ENCODE results near the gene PSMD6. TPM values are rescaled to one million over a fixed set of nuclear protein-coding genes. Genes with fewer than 3 reads are reported as not detected.
A peak's percentile ranks its signal among the peaks of the same experiment; 100 is the strongest.

PSMD6 gene
- total RNA-seq, 2 donors from 2014 or later: 91.3 to 97.3 TPM

DNA sequence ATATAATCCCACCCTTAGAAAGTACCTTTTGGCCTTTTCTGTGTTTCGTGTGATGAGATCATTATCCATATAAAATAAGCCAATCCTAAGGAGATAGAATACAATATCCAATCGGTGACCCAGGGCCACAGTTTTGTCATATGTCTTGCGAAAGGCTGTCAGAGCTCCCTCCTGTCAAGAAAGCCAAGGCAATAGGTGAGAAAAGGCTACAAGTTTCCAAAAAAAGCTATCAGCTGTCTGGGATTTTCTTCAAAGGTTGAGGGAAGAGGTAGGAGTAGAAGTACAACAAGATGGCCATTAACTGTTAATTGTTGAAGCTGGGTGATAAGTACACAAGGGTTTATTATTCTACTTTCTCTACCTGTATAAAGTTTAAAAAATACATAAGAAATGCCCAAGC, 4.0 kb downstream of the PSMD6 start:
- Mint-ChIP-seq H3K27me3 (no peaks in the 10 kb centered on the region), H3K4me1 (peaks cover 34% of the 10 kb centered on the region), H3K4me3 (no peak overlapping the region), H3K36me3 (ENCODE audit: low read depth) (peaks cover 7% of the 10 kb centered on the region), H3K27ac (peak overlapping the region; percentile 4)
- no peak for DNase-seq
- H3K9me3 ChIP-seq (ENCODE audit: control insufficient read depth, low read length, poor library complexity, severe bottlenecking): no peaks in the 10 kb centered on the region
- no peak for ATAC-seq

GRCh38 chr3:64016941-64017620, 6.2 kb downstream of the PSMD6 start:
- H3K27me3 Mint-ChIP-seq: no peaks in the 10 kb centered on the region
- H3K4me1 Mint-ChIP-seq: peaks cover 38% of the 10 kb centered on the region
- peak overlapping the region; percentile 68 for H3K4me3 Mint-ChIP-seq
- DNase-seq (no peak), ATAC-seq (no peak)
- peaks cover 16% of the 10 kb centered on the region for H3K36me3 Mint-ChIP-seq (ENCODE audit: low read depth)
- peak overlapping the region; percentile 75 for H3K27ac Mint-ChIP-seq
- H3K9me3 ChIP-seq (ENCODE audit: control insufficient read depth, low read length, poor library complexity, severe bottlenecking): no peaks in the 10 kb centered on the region

GRCh38 chr3:64011685-64012084, 11.6 kb downstream of the PSMD6 start:
- peaks cover 15% of the 10 kb centered on the region for H3K36me3 Mint-ChIP-seq (ENCODE audit: low read depth)
- ATAC-seq (no peak), DNase-seq (no peak)
- H3K4me1 Mint-ChIP-seq: peaks cover 30% of the 10 kb centered on the region
- H3K9me3 ChIP-seq (ENCODE audit: control insufficient read depth, low read length, poor library complexity, severe bottlenecking): no peaks in the 10 kb centered on the region
- H3K27ac Mint-ChIP-seq: peak overlapping the region; percentile 84
- H3K27me3 Mint-ChIP-seq: no peaks in the 10 kb centered on the region
- H3K4me3 Mint-ChIP-seq: no peak overlapping the region

- H3K4me3 Mint-ChIP-seq: no peak overlapping the region
- H3K9me3 ChIP-seq (ENCODE audit: control insufficient read depth, low read length, poor library complexity, severe bottlenecking): no peaks in the 10 kb centered on the region
- ATAC-seq: no peak
- peak overlapping the region; percentile 84 for H3K27ac Mint-ChIP-seq
- peaks cover 30% of the 10 kb centered on the region for H3K4me1 Mint-ChIP-seq
- peaks cover 15% of the 10 kb centered on the region for H3K36me3 Mint-ChIP-seq (ENCODE audit: low read depth)
- DNase-seq: no peak
- H3K27me3 Mint-ChIP-seq: no peaks in the 10 kb centered on the region
Observed at GRCh38 chr3:64010199-64010598, 13.1 kb downstream of the PSMD6 start.

- Mint-ChIP-seq H3K36me3 (ENCODE audit: low read depth) (peaks cover 15% of the 10 kb centered on the region), H3K27me3 (no peaks in the 10 kb centered on the region), H3K27ac (peak overlapping the region; percentile 84), H3K4me3 (no peak overlapping the region), H3K4me1 (peaks cover 26% of the 10 kb centered on the region)
- DNase-seq (no peak), ATAC-seq (no peak)
- H3K9me3 ChIP-seq (ENCODE audit: control insufficient read depth, low read length, poor library complexity, severe bottlenecking): no peaks in the 10 kb centered on the region
Observed at GRCh38 chr3:64009528-64009927, 13.8 kb downstream of the PSMD6 start.

GRCh38 chr3:64008487-64009351, 14.6 kb downstream of the PSMD6 start:
- Mint-ChIP-seq H3K4me1 (peaks cover 23% of the 10 kb centered on the region), H3K36me3 (ENCODE audit: low read depth) (peaks cover 15% of the 10 kb centered on the region), H3K27me3 (no peaks in the 10 kb centered on the region), H3K27ac (peak overlapping the region; percentile 84), H3K4me3 (no peak overlapping the region)
- no peak for ATAC-seq
- no peaks in the 10 kb centered on the region for H3K9me3 ChIP-seq (ENCODE audit: control insufficient read depth, low read length, poor library complexity, severe bottlenecking)
- no peak for DNase-seq

DNA sequence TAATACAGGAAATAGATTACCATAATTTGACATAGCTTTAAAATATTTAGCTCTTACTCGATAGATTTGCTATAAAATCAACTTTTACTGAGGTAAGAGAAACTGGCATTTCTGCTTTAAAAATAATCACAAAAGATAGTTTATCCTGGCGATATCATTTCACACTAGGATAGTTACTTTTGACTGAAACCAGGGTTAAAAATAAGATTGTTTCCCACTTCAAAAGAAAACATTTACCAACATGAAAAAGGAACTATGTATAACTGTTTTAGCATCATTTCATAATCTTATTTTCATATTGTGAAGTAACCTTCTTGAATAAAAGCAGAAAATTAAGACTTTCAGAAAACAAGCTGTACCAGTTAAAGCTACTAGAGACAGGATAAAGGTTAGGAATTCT, 15.3 kb downstream of the PSMD6 start:
- Mint-ChIP-seq H3K27ac (peak overlapping the region; percentile 11), H3K4me3 (no peak overlapping the region), H3K36me3 (ENCODE audit: low read depth) (peaks cover 14% of the 10 kb centered on the region), H3K4me1 (peaks cover 19% of the 10 kb centered on the region), H3K27me3 (no peaks in the 10 kb centered on the region)
- DNase-seq (no peak), ATAC-seq (no peak)
- no peaks in the 10 kb centered on the region for H3K9me3 ChIP-seq (ENCODE audit: control insufficient read depth, low read length, poor library complexity, severe bottlenecking)

DNA sequence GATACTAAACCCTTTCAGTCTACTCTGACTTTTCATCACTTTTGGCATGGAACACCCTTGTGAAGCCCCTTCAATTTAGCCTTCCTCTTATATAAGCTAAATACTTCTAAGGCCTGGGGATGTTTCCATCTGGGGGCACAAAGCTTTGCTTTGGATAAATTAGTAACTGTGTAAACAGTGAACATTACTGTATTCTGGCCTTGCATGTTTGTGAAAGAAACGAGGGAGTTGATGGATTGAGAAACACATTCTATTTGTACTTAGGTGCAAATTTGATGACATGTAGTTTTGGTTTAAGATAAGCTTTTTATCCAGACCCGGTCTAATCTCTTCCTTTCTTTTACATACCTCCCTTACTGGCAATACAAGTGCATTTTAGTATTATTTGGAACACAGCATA, 19.7 kb downstream of the PSMD6 start:
- no peak for ATAC-seq

GRCh38 chr3:64002233-64002632, 21.1 kb downstream of the PSMD6 start:
- Mint-ChIP-seq H3K27me3 (no peaks in the 10 kb centered on the region), H3K27ac (peak overlapping the region; percentile 2), H3K4me1 (peaks cover 12% of the 10 kb centered on the region), H3K4me3 (peak overlapping the region; percentile 36), H3K36me3 (ENCODE audit: low read depth) (peaks cover 2% of the 10 kb centered on the region)
- DNase-seq: no peak
- no peaks in the 10 kb centered on the region for H3K9me3 ChIP-seq (ENCODE audit: control insufficient read depth, low read length, poor library complexity, severe bottlenecking)
- ATAC-seq: no peak

More for the DNA sequence above, 19.7 kb downstream of the PSMD6 start:
- DNase-seq: no peak
- H3K4me1 Mint-ChIP-seq: peaks cover 9% of the 10 kb centered on the region
- no peaks in the 10 kb centered on the region for H3K27me3 Mint-ChIP-seq
- no peaks in the 10 kb centered on the region for H3K9me3 ChIP-seq (ENCODE audit: control insufficient read depth, low read length, poor library complexity, severe bottlenecking)
- H3K27ac Mint-ChIP-seq: no peak overlapping the region
- peaks cover 2% of the 10 kb centered on the region for H3K36me3 Mint-ChIP-seq (ENCODE audit: low read depth)
- H3K4me3 Mint-ChIP-seq: no peak overlapping the region

DNA sequence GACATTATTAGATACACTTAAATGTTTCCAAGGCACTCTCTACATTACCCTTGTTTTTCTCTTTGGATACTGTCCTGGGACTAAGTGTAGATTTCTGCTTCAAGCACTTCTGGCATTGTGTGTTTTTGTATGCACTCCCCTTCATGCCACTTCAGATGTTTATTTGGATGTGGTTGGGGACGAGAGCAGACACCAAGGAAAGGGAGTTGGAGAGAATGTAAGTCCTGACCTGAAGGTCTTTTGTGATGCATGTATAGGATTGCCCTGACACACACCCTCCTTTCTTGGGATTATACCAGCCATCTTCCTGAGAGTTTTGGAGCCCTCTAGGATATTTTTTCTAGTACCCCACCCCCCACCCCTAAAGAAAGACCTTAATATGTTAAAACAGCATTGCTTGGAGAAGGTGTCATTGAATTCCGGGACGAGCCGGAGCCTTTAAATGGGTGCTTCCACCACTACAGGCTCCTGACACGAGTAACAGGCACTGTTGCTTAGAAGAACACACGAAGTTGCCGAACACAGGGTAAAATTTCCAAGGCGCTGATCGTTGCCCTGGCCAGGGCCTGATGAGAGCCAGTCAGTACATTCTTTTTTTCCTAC, 22.7 kb downstream of the PSMD6 start:
- no peak overlapping the region for H3K4me3 Mint-ChIP-seq
- DNase-seq (no peak), ATAC-seq (no peak)
- no peaks in the 10 kb centered on the region for H3K27me3 Mint-ChIP-seq
- no peaks in the 10 kb centered on the region for H3K9me3 ChIP-seq (ENCODE audit: control insufficient read depth, low read length, poor library complexity, severe bottlenecking)
- peaks cover 11% of the 10 kb centered on the region for H3K36me3 Mint-ChIP-seq (ENCODE audit: low read depth)
- H3K4me1 Mint-ChIP-seq: peaks cover 15% of the 10 kb centered on the region
- peak overlapping the region; percentile 41 for H3K27ac Mint-ChIP-seq

- no peak for ATAC-seq
Observed at GRCh38 chr3:63998852-63999754, 24.2 kb downstream of the PSMD6 start.

DNA sequence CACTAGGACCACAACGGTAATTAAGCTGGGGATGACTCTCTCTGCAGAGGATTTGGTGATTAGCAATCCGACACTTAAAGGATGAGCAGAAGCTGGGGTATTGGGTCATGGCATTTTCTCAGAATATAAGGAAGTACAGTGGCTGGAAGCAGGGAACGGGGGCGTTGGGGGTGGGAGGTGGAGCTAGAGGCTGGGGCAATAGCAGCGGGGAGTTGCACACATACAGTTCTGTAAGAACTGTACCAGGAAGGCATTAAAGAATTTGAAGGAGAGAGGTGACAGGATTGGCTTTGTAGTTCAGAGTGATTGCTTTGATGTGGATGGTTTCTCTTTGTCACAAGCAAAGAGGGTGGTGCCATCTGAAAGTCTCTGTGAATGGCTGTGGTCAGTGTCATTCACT, 28.2 kb downstream of the PSMD6 start:
- H3K27ac Mint-ChIP-seq: peak overlapping the region; percentile 84
- no peak for DNase-seq
- no peaks in the 10 kb centered on the region for H3K27me3 Mint-ChIP-seq
- H3K9me3 ChIP-seq (ENCODE audit: control insufficient read depth, low read length, poor library complexity, severe bottlenecking): no peaks in the 10 kb centered on the region
- peaks cover 13% of the 10 kb centered on the region for H3K36me3 Mint-ChIP-seq (ENCODE audit: low read depth)
- H3K4me3 Mint-ChIP-seq: peak overlapping the region; percentile 59
- ATAC-seq: no peak
- H3K4me1 Mint-ChIP-seq: peaks cover 32% of the 10 kb centered on the region

More at GRCh38 chr3:63998852-63999754, 24.2 kb downstream of the PSMD6 start:
- no peak overlapping the region for H3K27ac Mint-ChIP-seq
- no peaks in the 10 kb centered on the region for H3K27me3 Mint-ChIP-seq
- no peaks in the 10 kb centered on the region for H3K9me3 ChIP-seq (ENCODE audit: control insufficient read depth, low read length, poor library complexity, severe bottlenecking)
- no peak overlapping the region for H3K4me3 Mint-ChIP-seq
- H3K36me3 Mint-ChIP-seq (ENCODE audit: low read depth): peaks cover 13% of the 10 kb centered on the region
- H3K4me1 Mint-ChIP-seq: peaks cover 23% of the 10 kb centered on the region
- DNase-seq: no peak
